ENCODE data around the gene NOM1.
A peak's percentile ranks its signal among the peaks of the same experiment; 100 is the strongest.

The NOM1 gene

GRCh38 chr7:157017149-157017548 is 67.6 kb downstream of the NOM1 start:
- Histone ChIP-seq H3K27me3 (ENCODE audit: control insufficient read depth, insufficient read depth, low read length) (peaks cover 100% of the 10 kb centered on the region), H3K9ac (ENCODE audit: low read depth, low read length) (no peak overlapping the region), H3K4me2 (ENCODE audit: low read length) (no peak overlapping the region), H3K4me3 (ENCODE audit: low read length) (no peak overlapping the region), H3K36me3 (ENCODE audit: insufficient read depth, low read length) (no peaks in the 10 kb centered on the region), H3K9me3 (replicated peaks; ENCODE audit: low read length) (no peaks in the 10 kb centered on the region), H3K4me1 (ENCODE audit: control insufficient read depth, insufficient read depth, low read length) (no peaks in the 10 kb centered on the region)

GRCh38 chr7:157017603-157018327 is 68.3 kb downstream of the NOM1 start:
- no peak overlapping the region for H3K4me2 ChIP-seq (ENCODE audit: low read length)
- no peaks in the 10 kb centered on the region for H3K4me1 ChIP-seq (ENCODE audit: control insufficient read depth, insufficient read depth, low read length)
- no peaks in the 10 kb centered on the region for H3K36me3 ChIP-seq (ENCODE audit: insufficient read depth, low read length)
- no peak overlapping the region for H3K4me3 ChIP-seq (ENCODE audit: low read length)
- no peak overlapping the region for H3K9ac ChIP-seq (ENCODE audit: low read depth, low read length)
- peaks cover 100% of the 10 kb centered on the region for H3K27me3 ChIP-seq (ENCODE audit: control insufficient read depth, insufficient read depth, low read length)
- no peaks in the 10 kb centered on the region for H3K9me3 ChIP-seq (replicated peaks; ENCODE audit: low read length)

GRCh38 chr7:157018328-157018996 is 69.0 kb downstream of the NOM1 start:
- Histone ChIP-seq H3K36me3 (ENCODE audit: insufficient read depth, low read length) (no peaks in the 10 kb centered on the region), H3K4me2 (ENCODE audit: low read length) (no peak overlapping the region), H3K27me3 (ENCODE audit: control insufficient read depth, insufficient read depth, low read length) (peaks cover 100% of the 10 kb centered on the region), H3K9me3 (replicated peaks; ENCODE audit: low read length) (no peaks in the 10 kb centered on the region), H3K4me1 (ENCODE audit: control insufficient read depth, insufficient read depth, low read length) (no peaks in the 10 kb centered on the region), H3K9ac (ENCODE audit: low read depth, low read length) (no peak overlapping the region), H3K4me3 (ENCODE audit: low read length) (no peak overlapping the region)

- no peak overlapping the region for H3K4me3 ChIP-seq (ENCODE audit: low read length)
- no peak overlapping the region for H3K4me2 ChIP-seq (ENCODE audit: low read length)
- H3K4me1 ChIP-seq (ENCODE audit: control insufficient read depth, insufficient read depth, low read length), result no peaks in the 10 kb centered on the region
- peaks cover 99% of the 10 kb centered on the region for H3K27me3 ChIP-seq (ENCODE audit: control insufficient read depth, insufficient read depth, low read length)
- H3K9ac ChIP-seq (ENCODE audit: low read depth, low read length), result no peak overlapping the region
- H3K36me3 ChIP-seq (ENCODE audit: insufficient read depth, low read length), result no peaks in the 10 kb centered on the region
- H3K9me3 ChIP-seq (replicated peaks; ENCODE audit: low read length), result no peaks in the 10 kb centered on the region
These were observed 69.6 kb downstream of the NOM1 start for GRCh38 chr7:157018997-157019608.

- Histone ChIP-seq H3K4me1 (ENCODE audit: control insufficient read depth, insufficient read depth, low read length) (no peaks in the 10 kb centered on the region), H3K27me3 (ENCODE audit: control insufficient read depth, insufficient read depth, low read length) (peaks cover 98% of the 10 kb centered on the region), H3K4me2 (ENCODE audit: low read length) (no peak overlapping the region), H3K36me3 (ENCODE audit: insufficient read depth, low read length) (no peaks in the 10 kb centered on the region), H3K4me3 (ENCODE audit: low read length) (no peak overlapping the region), H3K9ac (ENCODE audit: low read depth, low read length) (no peak overlapping the region), H3K9me3 (replicated peaks; ENCODE audit: low read length) (peaks cover 2% of the 10 kb centered on the region)
These were observed 70.4 kb downstream of the NOM1 start for GRCh38 chr7:157019718-157020451.

- peaks cover 3% of the 10 kb centered on the region for H3K9me3 ChIP-seq (replicated peaks; ENCODE audit: low read length)
- no peaks in the 10 kb centered on the region for H3K36me3 ChIP-seq (ENCODE audit: insufficient read depth, low read length)
- H3K4me1 ChIP-seq (ENCODE audit: control insufficient read depth, insufficient read depth, low read length), result no peaks in the 10 kb centered on the region
- no peak overlapping the region for H3K9ac ChIP-seq (ENCODE audit: low read depth, low read length)
- peak overlapping the region; percentile 18 for H3K4me2 ChIP-seq (ENCODE audit: low read length)
- peaks cover 98% of the 10 kb centered on the region for H3K27me3 ChIP-seq (ENCODE audit: control insufficient read depth, insufficient read depth, low read length)
- no peak overlapping the region for H3K4me3 ChIP-seq (ENCODE audit: low read length)
These were observed 71.1 kb downstream of the NOM1 start for GRCh38 chr7:157020514-157021070.

GRCh38 chr7:157021071-157021870 is 71.8 kb downstream of the NOM1 start:
- Histone ChIP-seq H3K27me3 (ENCODE audit: control insufficient read depth, insufficient read depth, low read length) (peaks cover 98% of the 10 kb centered on the region), H3K4me1 (ENCODE audit: control insufficient read depth, insufficient read depth, low read length) (no peaks in the 10 kb centered on the region), H3K9me3 (replicated peaks; ENCODE audit: low read length) (peaks cover 3% of the 10 kb centered on the region), H3K36me3 (ENCODE audit: insufficient read depth, low read length) (no peaks in the 10 kb centered on the region), H3K4me3 (ENCODE audit: low read length) (no peak overlapping the region), H3K4me2 (ENCODE audit: low read length) (peak overlapping the region; percentile 18), H3K9ac (ENCODE audit: low read depth, low read length) (no peak overlapping the region)

- H3K36me3 ChIP-seq (ENCODE audit: insufficient read depth, low read length), result no peaks in the 10 kb centered on the region
- H3K9ac ChIP-seq (ENCODE audit: low read depth, low read length), result no peak overlapping the region
- no peak overlapping the region for H3K4me3 ChIP-seq (ENCODE audit: low read length)
- peaks cover 3% of the 10 kb centered on the region for H3K9me3 ChIP-seq (replicated peaks; ENCODE audit: low read length)
- H3K4me2 ChIP-seq (ENCODE audit: low read length), result no peak overlapping the region
- peaks cover 97% of the 10 kb centered on the region for H3K27me3 ChIP-seq (ENCODE audit: control insufficient read depth, insufficient read depth, low read length)
- H3K4me1 ChIP-seq (ENCODE audit: control insufficient read depth, insufficient read depth, low read length), result no peaks in the 10 kb centered on the region
These were observed 72.6 kb downstream of the NOM1 start for GRCh38 chr7:157021871-157022680.

All from skeletal muscle satellite cell (primary cell).